Calu3 (cell line): ENCODE data around the gene OR8B12. TPM values are rescaled to one million over a fixed set of nuclear protein-coding genes. Genes with fewer than 3 reads are reported as not detected.

Experiments
- BruUV-seq: library from RNA; stranded (reverse); fragments of 400-500 nt; replicated peaks from 2 replicates; lab custom pipeline; 2021; lab: Mats Ljungman, UMichigan
- CTCF ChIA-PET: fragments of 300-600 bp; sonication (Branson Sonifier 250); formaldehyde crosslinking; loops from one replicate; lab custom pipeline; 2022; ENCODE audit warnings: antibody characterized with exemption; lab: Charles Lee
- DNase-seq: peaks from one replicate; pipeline ENCODE4 v3.0.0; 2022
- H3K27ac Mint-ChIP-seq: one replicate; pipeline ENCODE4 v1.8.0; 2022; ENCODE audit warnings: mixed read lengths; ENCODE audit not compliant: unreplicated experiment
- H3K27me3 Mint-ChIP-seq: one replicate; pipeline ENCODE4 v1.8.0; 2022; ENCODE audit warnings: mixed read lengths; ENCODE audit not compliant: unreplicated experiment
- H3K36me3 Mint-ChIP-seq: one replicate; pipeline ENCODE4 v1.8.0; 2022; ENCODE audit warnings: mild to moderate bottlenecking, moderate library complexity, mixed read lengths; ENCODE audit not compliant: insufficient read depth, unreplicated experiment
- H3K4me1 Mint-ChIP-seq: one replicate; pipeline ENCODE4 v1.8.0; 2022; ENCODE audit warnings: mild to moderate bottlenecking, low read depth, mixed read lengths; ENCODE audit not compliant: unreplicated experiment
- H3K4me3 Mint-ChIP-seq: one replicate; pipeline ENCODE4 v1.8.0; 2022; ENCODE audit warnings: mild to moderate bottlenecking, low read depth, moderate library complexity, mixed read lengths; ENCODE audit not compliant: unreplicated experiment
- H3K9me3 Mint-ChIP-seq: one replicate; pipeline ENCODE4 v1.8.0; 2022; ENCODE audit warnings: low read depth, mixed read lengths; ENCODE audit not compliant: unreplicated experiment
- CTCF ChIP-seq: fragments of 200-600 bp; IDR thresholded peaks from one replicate; pipeline ENCODE4 v1.8.0; 2022; ENCODE audit warnings: antibody characterized with exemption; ENCODE audit not compliant: unreplicated experiment
- intact Hi-C: fragments of 100-400 bp; cut with micrococcal nuclease; formaldehyde crosslinking; loops from one replicate; pipeline ENCODE4 v1.10.0; 2022; ENCODE audit not compliant: unreplicated experiment
- total RNA-seq: library from RNA; stranded (reverse); gene quantifications from 2 replicates; pipeline ENCODE4 v1.2.3, GENCODE V29; 2022

OR8B12 gene
- total RNA-seq, 1 experiment from 2014 or later = not detected

DNA sequence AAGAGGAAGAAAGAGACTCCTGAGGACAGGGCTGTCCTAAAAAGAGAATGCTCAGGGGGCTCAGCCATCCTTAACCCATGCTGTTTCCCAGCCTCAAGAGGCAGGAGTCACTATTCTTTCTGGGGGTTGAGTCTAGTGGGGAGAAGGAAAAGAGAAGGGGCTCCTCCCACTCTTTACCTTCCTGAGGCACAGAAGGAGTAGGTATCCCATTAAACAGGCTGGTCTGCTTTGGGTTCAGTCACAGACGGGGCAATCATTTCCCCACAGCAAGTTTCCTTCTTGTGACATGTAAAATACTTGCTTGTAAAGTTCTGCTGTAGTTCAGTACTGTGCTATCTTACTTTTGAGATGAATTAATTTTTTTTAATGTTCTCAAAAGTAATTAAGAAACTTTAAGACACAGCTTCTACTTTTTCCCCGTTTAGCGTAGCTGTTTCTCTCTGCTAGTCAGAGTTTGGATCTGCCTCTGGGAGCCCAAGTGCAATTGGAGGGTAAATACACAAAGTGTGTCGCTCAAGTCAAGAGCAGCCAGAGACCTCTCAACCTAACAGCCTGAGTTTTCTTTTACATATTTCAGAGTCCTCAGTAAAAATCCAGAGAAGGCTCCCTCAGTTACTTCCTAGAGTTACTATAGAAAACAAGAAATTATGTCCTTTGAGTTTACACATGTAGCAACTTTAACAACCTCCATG lies 41.4 kb upstream of the OR8B12 start:
- no peak overlapping the region for H3K4me3 Mint-ChIP-seq
- DNase-seq = no peak
- H3K9me3 Mint-ChIP-seq = no peaks in the 10 kb centered on the region
- no TSS peak for BruUV-seq
- no peaks in the 10 kb centered on the region for H3K4me1 Mint-ChIP-seq
- peaks cover 44% of the 10 kb centered on the region for H3K27me3 Mint-ChIP-seq
- no peaks in the 10 kb centered on the region for H3K36me3 Mint-ChIP-seq
- intact Hi-C loops = loop anchor here (5.0 kb wide), 1 partner anchor 168 kb away; no protein-coding TSS in a partner anchor
- no peak overlapping the region for H3K27ac Mint-ChIP-seq
- CTCF ChIA-PET = no interaction called here
- no peak for TF ChIP-seq CTCF

- intact Hi-C loops = no loop called here
- peaks cover 40% of the 10 kb centered on the region for H3K27me3 Mint-ChIP-seq
- H3K4me3 Mint-ChIP-seq = no peak overlapping the region
- no peak for TF ChIP-seq CTCF
- H3K4me1 Mint-ChIP-seq = no peaks in the 10 kb centered on the region
- H3K36me3 Mint-ChIP-seq = no peaks in the 10 kb centered on the region
- no TSS peak for BruUV-seq
- CTCF ChIA-PET = no interaction called here
- DNase-seq = no peak
- no peaks in the 10 kb centered on the region for H3K9me3 Mint-ChIP-seq
- H3K27ac Mint-ChIP-seq = no peak overlapping the region
These were observed 40.3 kb upstream of the OR8B12 start for GRCh38 chr11:124583781-124584180.

DNA sequence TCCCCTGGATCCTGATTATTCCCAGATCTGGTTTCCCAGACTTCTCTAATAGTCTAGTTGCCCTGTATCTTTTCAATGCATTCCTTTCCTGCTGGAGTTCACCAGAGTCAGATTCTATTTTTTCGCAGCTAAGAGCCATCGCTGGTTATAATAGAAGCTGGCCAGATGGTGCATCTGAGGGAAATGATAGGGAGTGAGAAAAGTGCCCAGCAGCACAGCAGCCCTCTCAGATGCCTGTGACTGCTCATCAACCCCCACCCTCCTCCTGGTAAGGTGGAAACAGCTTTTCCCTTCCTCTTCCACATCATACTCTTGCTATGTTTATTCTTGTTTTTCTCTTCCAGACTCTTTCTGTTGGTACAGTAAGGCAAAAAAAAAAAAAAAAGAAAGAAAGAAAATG lies 39.1 kb upstream of the OR8B12 start:
- H3K4me1 Mint-ChIP-seq = no peaks in the 10 kb centered on the region
- BruUV-seq = no TSS peak
- peaks cover 35% of the 10 kb centered on the region for H3K27me3 Mint-ChIP-seq
- H3K9me3 Mint-ChIP-seq = no peaks in the 10 kb centered on the region
- H3K36me3 Mint-ChIP-seq = no peaks in the 10 kb centered on the region
- DNase-seq = no peak
- CTCF ChIA-PET = no interaction called here
- TF ChIP-seq CTCF = no peak
- no peak overlapping the region for H3K27ac Mint-ChIP-seq
- no peak overlapping the region for H3K4me3 Mint-ChIP-seq
- intact Hi-C loops = no loop called here

DNA sequence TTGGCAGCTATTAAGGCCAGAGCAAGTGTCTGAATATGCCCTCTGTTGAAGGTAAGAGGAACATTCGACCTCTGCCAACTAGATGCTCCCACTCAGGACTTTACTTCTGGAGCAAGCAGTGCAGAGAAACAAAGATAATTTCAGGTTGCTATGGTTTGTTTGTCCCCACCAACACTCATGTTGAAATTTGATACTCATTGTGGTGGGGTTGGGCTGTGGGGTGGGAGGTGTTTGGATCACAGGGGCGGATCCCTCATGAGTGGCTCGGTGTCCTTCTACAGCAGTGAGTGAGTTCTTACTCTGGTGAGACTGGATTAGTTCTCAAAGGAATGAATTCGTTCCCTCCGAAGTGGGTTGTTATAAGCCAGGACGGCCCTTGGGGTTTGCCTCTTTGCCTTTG lies 38.4 kb upstream of the OR8B12 start:
- CTCF ChIA-PET = no interaction called here
- TF ChIP-seq CTCF = no peak
- H3K9me3 Mint-ChIP-seq = no peaks in the 10 kb centered on the region
- BruUV-seq = no TSS peak
- H3K27me3 Mint-ChIP-seq = peaks cover 31% of the 10 kb centered on the region
- H3K4me3 Mint-ChIP-seq = no peak overlapping the region
- H3K4me1 Mint-ChIP-seq = no peaks in the 10 kb centered on the region
- no peak for DNase-seq
- intact Hi-C loops = no loop called here
- H3K36me3 Mint-ChIP-seq = no peaks in the 10 kb centered on the region
- H3K27ac Mint-ChIP-seq = no peak overlapping the region
